ENCODE data around the gene MSANTD2.

GRCh38 chr11:124825876-124826275, 25.7 kb upstream of the MSANTD2 start:
- no peak for TF ChIP-seq CTCF (IDR thresholded peaks at IDR 0.05; ENCODE audit: low read depth, low read length)
- no peak for TF ChIP-seq EZH2phosphoT487 (IDR thresholded peaks at IDR 0.05; ENCODE audit: low read depth)
